Astrocyte (in vitro differentiated cells and primary cell): ENCODE results near the gene MLIP.

Source experiments
- CTCF ChIP-seq: IDR thresholded peaks from 2 replicates; pipeline ENCODE4 v1.5.1; 2011; ENCODE audit warnings: low read depth, mild to moderate bottlenecking, inconsistent platforms, low read length, moderate library complexity; ENCODE audit not compliant: insufficient read depth
- EZH2 ChIP-seq: IDR thresholded peaks from 2 replicates; pipeline ENCODE4 v1.6.1; 2012; ENCODE audit warnings: mild to moderate bottlenecking, low read length, inconsistent platforms; ENCODE audit not compliant: insufficient read depth

GRCh38 chr6:54232703-54233102, 121.5 kb downstream of the MLIP start:
- TF ChIP-seq CTCF (no peak), EZH2 (no peak)
